T-helper 1 cell treated with Interleukin-12 subunit alpha and Interleukin-12 subunit beta and Interleukin-4 antibody, amounts not matched to agents 30 ng/mL and 1 ng/mL, for 36 hours (primary cell): ENCODE data around the gene TBC1D3E. TPM values are rescaled to one million over a fixed set of nuclear protein-coding genes. Genes with fewer than 3 reads are reported as not detected.
"Not testable (repeated sequence)": the region's sequence is repeated elsewhere in the genome, so short reads cannot be mapped to it uniquely, and the experiment has no call there.

Experiments
- intact Hi-C: fragments of 100-400 bp; cut with micrococcal nuclease; formaldehyde crosslinking; loops from one replicate; pipeline ENCODE4 v1.15.1; 2024
- total RNA-seq: library from RNA; stranded (reverse); gene quantifications from 2 replicates; pipeline ENCODE4 v1.2.3, GENCODE V29; 2022

The TBC1D3E gene
- not detected in 2 replicates for total RNA-seq

- intact Hi-C loops = not testable (repeated sequence)
Measured at GRCh38 chr17:38127651-38128050, at the start of gene TBC1D3E. Gene TBC1D3E, plus strand, starts transcription at chr17:38127951. Its CDS starts 1,545 bp downstream, at chr17:38129496.

GRCh38 chr17:38087344-38087743 is 40.4 kb upstream of the TBC1D3E start:
- intact Hi-C loops = not testable (repeated sequence)

GRCh38 chr17:38088120-38088519 is 39.6 kb upstream of the TBC1D3E start:
- intact Hi-C loops = not testable (repeated sequence)

- intact Hi-C loops = not testable (repeated sequence)
Measured at GRCh38 chr17:38094059-38094694, 33.6 kb upstream of the TBC1D3E start.

- intact Hi-C loops = not testable (repeated sequence)
Measured at GRCh38 chr17:38099262-38099661, 28.5 kb upstream of the TBC1D3E start.

GRCh38 chr17:38119829-38120228 is 7.9 kb upstream of the TBC1D3E start:
- intact Hi-C loops = not testable (repeated sequence)

- intact Hi-C loops = not testable (repeated sequence)
Measured at GRCh38 chr17:38134860-38135259, 7.1 kb downstream of the TBC1D3E start.

Other genes starting within 250 kb of the TBC1D3E start
- not detected in 2 replicates for gene TBC1D3K, start 203.5 kb upstream of the TBC1D3E start, total RNA-seq
- gene TBC1D3L, start 138.9 kb upstream of the TBC1D3E start, total RNA-seq = 19.9 and 22.2 TPM in 2 replicates
- 0.80 and 1.8 TPM in 2 replicates for gene TBC1D3D, start 124.0 kb upstream of the TBC1D3E start, total RNA-seq
- 0.15 TPM in 1 of 2 replicates, not detected in the other for gene TBC1D3C, start 59.3 kb upstream of the TBC1D3E start, total RNA-seq
- gene TBC1D3, start 64.6 kb downstream of the TBC1D3E start, total RNA-seq = not detected in 2 replicates
- gene MRPL45, start 169.2 kb downstream of the TBC1D3E start, total RNA-seq = 26.0 and 26.8 TPM in 2 replicates
- not detected in 2 replicates for gene GPR179, start 216.0 kb downstream of the TBC1D3E start, total RNA-seq
- gene SOCS7, start 223.9 kb downstream of the TBC1D3E start, total RNA-seq = 19.0 and 21.5 TPM in 2 replicates